Mesodermal cell (in vitro differentiated cells): Measurements from ENCODE around the gene WNT9B.
"Not testable (repeated sequence)": the region's sequence is repeated elsewhere in the genome, so short reads cannot be mapped to it uniquely, and the experiment has no call there.

Source experiments
- H3K27ac ChIP-seq: 2 replicates; pipeline ENCODE4 v1.7.0; 2013; ENCODE audit warnings: mild to moderate bottlenecking, low read depth, low read length, moderate library complexity; ENCODE audit not compliant: severe bottlenecking
- H3K36me3 ChIP-seq: 2 replicates; pipeline ENCODE4 v1.7.1; 2013; ENCODE audit warnings: mild to moderate bottlenecking, low read length, moderate library complexity; ENCODE audit not compliant: control insufficient read depth, insufficient read depth
- H3K4me1 ChIP-seq: one replicate; pipeline ENCODE4 v1.7.1; 2013; ENCODE audit warnings: mild to moderate bottlenecking, low read length; ENCODE audit not compliant: insufficient read depth, control insufficient read depth, poor library complexity, severe bottlenecking
- H3K4me3 ChIP-seq: 2 replicates; pipeline ENCODE4 v1.7.0; 2013; ENCODE audit warnings: low read length, control low read depth, mild to moderate bottlenecking; ENCODE audit not compliant: insufficient read depth, poor library complexity, severe bottlenecking; ENCODE audit errors: extremely low read depth
- H3K9me3 ChIP-seq: 2 replicates; pipeline ENCODE4 v1.7.1; 2013; ENCODE audit warnings: mild to moderate bottlenecking, low read length, moderate library complexity; ENCODE audit not compliant: control insufficient read depth
- WGBS, 2 experiments: methylation state at CpG; one replicate each; pipeline ENCODE4 v1.1.5; 2013; ENCODE audit warnings: missing lambda C conversion rate in 2 of 2; ENCODE audit not compliant: insufficient coverage in 2 of 2; 5-methylcytosine and 5-hydroxymethylcytosine counted together

The WNT9B gene

GRCh38 chr17:46911311-46911710 is 59.9 kb downstream of the WNT9B start:
- peaks cover 7% of the 10 kb centered on the region for H3K9me3 ChIP-seq

GRCh38 chr17:46915596-46915995 is 64.2 kb downstream of the WNT9B start:
- Histone ChIP-seq H3K36me3 (no peaks in the 10 kb centered on the region), H3K27ac (no peak overlapping the region), H3K9me3 (peaks cover 15% of the 10 kb centered on the region), H3K4me1 (no peaks in the 10 kb centered on the region), H3K4me3 (no peak overlapping the region)
- WGBS, 2 experiments, result 50 to 57% methylated on average over 1 of the region's 1 CpG

More at GRCh38 chr17:46911311-46911710, 59.9 kb downstream of the WNT9B start:
- H3K4me1 ChIP-seq, result no peaks in the 10 kb centered on the region
- H3K4me3 ChIP-seq, result no peak overlapping the region
- H3K27ac ChIP-seq, result no peak overlapping the region
- H3K36me3 ChIP-seq, result no peaks in the 10 kb centered on the region
- 78 to 100% methylated on average over 3 of the region's 3 CpGs for WGBS, 2 experiments

- Histone ChIP-seq H3K9me3 (peaks cover 15% of the 10 kb centered on the region), H3K4me1 (no peaks in the 10 kb centered on the region), H3K4me3 (no peak overlapping the region), H3K27ac (no peak overlapping the region), H3K36me3 (no peaks in the 10 kb centered on the region)
- WGBS, 2 experiments, result 100% methylated on average over 1 of the region's 2 CpGs; no CpG with 5 or more reads in 1 of the 2 experiments
These were observed 64.8 kb downstream of the WNT9B start for GRCh38 chr17:46916211-46916610.

GRCh38 chr17:46916623-46917022 is 65.2 kb downstream of the WNT9B start:
- Histone ChIP-seq H3K36me3 (no peaks in the 10 kb centered on the region), H3K27ac (no peak overlapping the region), H3K9me3 (peaks cover 15% of the 10 kb centered on the region), H3K4me1 (no peaks in the 10 kb centered on the region), H3K4me3 (no peak overlapping the region)
- WGBS, 2 experiments, result 72 to 100% methylated on average over 1 to 2 of the region's 3 CpGs

- no peak overlapping the region for H3K27ac ChIP-seq
- no peak overlapping the region for H3K4me3 ChIP-seq
- no peaks in the 10 kb centered on the region for H3K36me3 ChIP-seq
- H3K4me1 ChIP-seq, result no peaks in the 10 kb centered on the region
- peaks cover 15% of the 10 kb centered on the region for H3K9me3 ChIP-seq
These were observed 65.7 kb downstream of the WNT9B start for GRCh38 chr17:46917041-46917440.

GRCh38 chr17:46917516-46917915 is 66.1 kb downstream of the WNT9B start:
- H3K4me1 ChIP-seq, result no peaks in the 10 kb centered on the region
- 74 to 94% methylated on average over 2 to 4 of the region's 4 CpGs for WGBS, 2 experiments
- H3K9me3 ChIP-seq, result peaks cover 15% of the 10 kb centered on the region
- H3K36me3 ChIP-seq, result no peaks in the 10 kb centered on the region
- no peak overlapping the region for H3K4me3 ChIP-seq
- H3K27ac ChIP-seq, result no peak overlapping the region

GRCh38 chr17:46921962-46922361 is 70.6 kb downstream of the WNT9B start:
- Histone ChIP-seq H3K36me3 (peaks cover 13% of the 10 kb centered on the region), H3K4me3 (peak overlapping the region; percentile 92), H3K4me1 (peaks cover 19% of the 10 kb centered on the region)
- 85% methylated on average over 2 of the region's 4 CpGs; no CpG with 5 or more reads in 1 of the 2 experiments for WGBS, 2 experiments
- not testable (repeated sequence) for H3K27ac ChIP-seq, H3K9me3 ChIP-seq

GRCh38 chr17:46922487-46922803 is 71.1 kb downstream of the WNT9B start:
- H3K27ac ChIP-seq, result peak overlapping the region; percentile 100
- 0 to 3% methylated on average over 5 of the region's 6 CpGs for WGBS, 2 experiments

GRCh38 chr17:46922804-46923635 is 71.6 kb downstream of the WNT9B start, which contains the start of gene GOSR2:
Gene GOSR2, plus strand, starts transcription at chr17:46923160. Its CDS starts 33 bp downstream, at chr17:46923193.
- peaks cover 18% of the 10 kb centered on the region for H3K36me3 ChIP-seq
- H3K27ac ChIP-seq, result peak within 1 kb of the TSS; percentile 100
- no peaks in the 10 kb centered on the region for H3K9me3 ChIP-seq
- H3K4me1 ChIP-seq, result peaks cover 28% of the 10 kb centered on the region
- H3K4me3 ChIP-seq, result peak within 1 kb of the TSS; percentile 92
- WGBS, 2 experiments, result 0% methylated on average over 36 to 44 of the region's 52 CpGs

More at GRCh38 chr17:46922487-46922803, 71.1 kb downstream of the WNT9B start:
- H3K4me3 ChIP-seq, result peak overlapping the region; percentile 92
- peaks cover 22% of the 10 kb centered on the region for H3K4me1 ChIP-seq
- H3K9me3 ChIP-seq, result no peaks in the 10 kb centered on the region
- H3K36me3 ChIP-seq, result peaks cover 15% of the 10 kb centered on the region

- no peaks in the 10 kb centered on the region for H3K9me3 ChIP-seq
- H3K36me3 ChIP-seq, result peaks cover 22% of the 10 kb centered on the region
- no peak overlapping the region for H3K27ac ChIP-seq
- no peak overlapping the region for H3K4me3 ChIP-seq
- WGBS, 2 experiments, result 94 to 97% methylated on average over 2 to 4 of the region's 5 CpGs
- peaks cover 49% of the 10 kb centered on the region for H3K4me1 ChIP-seq
These were observed 73.9 kb downstream of the WNT9B start for GRCh38 chr17:46925185-46925868.
